Ishikawa (cell line): ENCODE measurements around the gene ADIPOR1.

Experiments
- CEBPB ChIP-seq: IDR thresholded peaks from 2 replicates; pipeline ENCODE4 v1.6.1; 2012
- CREB1 ChIP-seq: IDR thresholded peaks from 2 replicates; pipeline ENCODE4 v1.6.1; 2012; ENCODE audit warnings: low read depth
- EGR1 ChIP-seq: IDR thresholded peaks from 2 replicates; pipeline ENCODE4 v1.6.1; 2012
- EP300 ChIP-seq: IDR thresholded peaks from 2 replicates; pipeline ENCODE4 v1.6.1; 2012; ENCODE audit warnings: borderline replicate concordance
- FOXM1 ChIP-seq: IDR thresholded peaks from 2 replicates; pipeline ENCODE4 v1.6.1; 2012; ENCODE audit warnings: low read depth, borderline replicate concordance
- NFIC ChIP-seq: IDR thresholded peaks from 2 replicates; pipeline ENCODE4 v1.6.1; 2012
- RAD21 ChIP-seq: IDR thresholded peaks from 2 replicates; pipeline ENCODE4 v1.6.1; 2012; ENCODE audit warnings: low read depth
- TAF1 ChIP-seq: IDR thresholded peaks from 2 replicates; pipeline ENCODE4 v1.6.1; 2012; ENCODE audit warnings: low read depth, mild to moderate bottlenecking
- TCF12 ChIP-seq: IDR thresholded peaks from 2 replicates; pipeline ENCODE4 v1.6.1; 2012; ENCODE audit warnings: low read depth
- TEAD4 ChIP-seq: IDR thresholded peaks from 2 replicates; pipeline ENCODE4 v1.6.1; 2012
- YY1 ChIP-seq: IDR thresholded peaks from 2 replicates; pipeline ENCODE4 v1.6.1; 2012; ENCODE audit warnings: low read depth
- ZBTB7A ChIP-seq: IDR thresholded peaks from 2 replicates; pipeline ENCODE4 v1.6.1; 2012; ENCODE audit warnings: low read depth
- TF ChIP-seq, protein P1 (sequence below): IDR thresholded peaks from 2 replicates; pipeline ENCODE4 v1.6.1; 2012
- TF ChIP-seq, protein P2 (sequence below): IDR thresholded peaks from 2 replicates; pipeline ENCODE4 v1.6.1; 2012; ENCODE audit warnings: low read depth, mild to moderate bottlenecking
- TF ChIP-seq, protein P3 (sequence below): IDR thresholded peaks from 2 replicates; pipeline ENCODE4 v1.6.1; 2012

Gene ADIPOR1

DNA sequence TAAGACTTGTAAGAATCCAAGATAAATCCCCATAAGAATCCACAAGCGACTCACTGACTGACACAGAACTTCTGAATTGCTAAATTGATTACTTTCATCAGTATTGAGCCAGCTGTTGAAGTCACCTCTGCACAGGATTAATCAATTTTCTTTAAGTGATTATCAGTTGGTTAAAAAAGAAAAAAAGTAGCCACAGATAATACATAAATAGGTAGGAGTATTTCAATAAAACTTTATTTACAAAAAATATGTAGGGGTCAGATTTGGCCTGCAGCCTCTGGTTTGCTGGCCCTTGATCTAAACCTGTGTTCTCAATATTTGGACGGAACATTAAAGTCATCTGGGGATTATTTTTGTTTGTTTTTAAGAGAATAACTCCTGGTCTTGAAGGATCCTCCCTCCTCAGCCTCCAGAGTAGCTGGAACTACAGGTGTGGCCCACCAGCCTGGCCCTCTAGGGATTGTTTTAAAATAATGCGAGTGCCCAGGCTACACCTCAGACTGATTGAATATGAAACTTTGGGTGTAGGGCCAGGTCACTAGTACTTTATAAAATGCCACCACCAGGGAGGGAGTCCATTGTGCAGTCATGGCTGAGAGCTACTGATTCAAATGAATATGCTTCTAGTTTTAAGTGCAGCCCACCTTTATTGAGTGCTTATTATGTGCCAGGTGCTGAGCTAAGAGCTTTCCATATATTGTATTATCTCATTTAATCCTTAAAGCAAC lies 42.3 kb upstream of the ADIPOR1 start:
- no peak for TF ChIP-seq TCF12
- TF ChIP-seq EP300 = no peak
- no peak for TF ChIP-seq CREB1
- TF ChIP-seq TEAD4 = no peak
- no peak for TF ChIP-seq NFIC
- TF ChIP-seq, protein P1, sequence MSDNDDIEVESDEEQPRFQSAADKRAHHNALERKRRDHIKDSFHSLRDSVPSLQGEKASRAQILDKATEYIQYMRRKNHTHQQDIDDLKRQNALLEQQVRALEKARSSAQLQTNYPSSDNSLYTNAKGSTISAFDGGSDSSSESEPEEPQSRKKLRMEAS = no peak
- no peak for TF ChIP-seq CEBPB
- TF ChIP-seq, protein P2, sequence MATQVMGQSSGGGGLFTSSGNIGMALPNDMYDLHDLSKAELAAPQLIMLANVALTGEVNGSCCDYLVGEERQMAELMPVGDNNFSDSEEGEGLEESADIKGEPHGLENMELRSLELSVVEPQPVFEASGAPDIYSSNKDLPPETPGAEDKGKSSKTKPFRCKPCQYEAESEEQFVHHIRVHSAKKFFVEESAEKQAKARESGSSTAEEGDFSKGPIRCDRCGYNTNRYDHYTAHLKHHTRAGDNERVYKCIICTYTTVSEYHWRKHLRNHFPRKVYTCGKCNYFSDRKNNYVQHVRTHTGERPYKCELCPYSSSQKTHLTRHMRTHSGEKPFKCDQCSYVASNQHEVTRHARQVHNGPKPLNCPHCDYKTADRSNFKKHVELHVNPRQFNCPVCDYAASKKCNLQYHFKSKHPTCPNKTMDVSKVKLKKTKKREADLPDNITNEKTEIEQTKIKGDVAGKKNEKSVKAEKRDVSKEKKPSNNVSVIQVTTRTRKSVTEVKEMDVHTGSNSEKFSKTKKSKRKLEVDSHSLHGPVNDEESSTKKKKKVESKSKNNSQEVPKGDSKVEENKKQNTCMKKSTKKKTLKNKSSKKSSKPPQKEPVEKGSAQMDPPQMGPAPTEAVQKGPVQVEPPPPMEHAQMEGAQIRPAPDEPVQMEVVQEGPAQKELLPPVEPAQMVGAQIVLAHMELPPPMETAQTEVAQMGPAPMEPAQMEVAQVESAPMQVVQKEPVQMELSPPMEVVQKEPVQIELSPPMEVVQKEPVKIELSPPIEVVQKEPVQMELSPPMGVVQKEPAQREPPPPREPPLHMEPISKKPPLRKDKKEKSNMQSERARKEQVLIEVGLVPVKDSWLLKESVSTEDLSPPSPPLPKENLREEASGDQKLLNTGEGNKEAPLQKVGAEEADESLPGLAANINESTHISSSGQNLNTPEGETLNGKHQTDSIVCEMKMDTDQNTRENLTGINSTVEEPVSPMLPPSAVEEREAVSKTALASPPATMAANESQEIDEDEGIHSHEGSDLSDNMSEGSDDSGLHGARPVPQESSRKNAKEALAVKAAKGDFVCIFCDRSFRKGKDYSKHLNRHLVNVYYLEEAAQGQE = no peak
- TF ChIP-seq, protein P3, sequence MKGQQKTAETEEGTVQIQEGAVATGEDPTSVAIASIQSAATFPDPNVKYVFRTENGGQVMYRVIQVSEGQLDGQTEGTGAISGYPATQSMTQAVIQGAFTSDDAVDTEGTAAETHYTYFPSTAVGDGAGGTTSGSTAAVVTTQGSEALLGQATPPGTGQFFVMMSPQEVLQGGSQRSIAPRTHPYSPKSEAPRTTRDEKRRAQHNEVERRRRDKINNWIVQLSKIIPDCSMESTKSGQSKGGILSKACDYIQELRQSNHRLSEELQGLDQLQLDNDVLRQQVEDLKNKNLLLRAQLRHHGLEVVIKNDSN = no peak
- TF ChIP-seq TAF1 = no peak
- no peak for TF ChIP-seq ZBTB7A
- no peak for TF ChIP-seq YY1
- no peak for TF ChIP-seq RAD21
- no peak for TF ChIP-seq FOXM1
- no peak for TF ChIP-seq EGR1

DNA sequence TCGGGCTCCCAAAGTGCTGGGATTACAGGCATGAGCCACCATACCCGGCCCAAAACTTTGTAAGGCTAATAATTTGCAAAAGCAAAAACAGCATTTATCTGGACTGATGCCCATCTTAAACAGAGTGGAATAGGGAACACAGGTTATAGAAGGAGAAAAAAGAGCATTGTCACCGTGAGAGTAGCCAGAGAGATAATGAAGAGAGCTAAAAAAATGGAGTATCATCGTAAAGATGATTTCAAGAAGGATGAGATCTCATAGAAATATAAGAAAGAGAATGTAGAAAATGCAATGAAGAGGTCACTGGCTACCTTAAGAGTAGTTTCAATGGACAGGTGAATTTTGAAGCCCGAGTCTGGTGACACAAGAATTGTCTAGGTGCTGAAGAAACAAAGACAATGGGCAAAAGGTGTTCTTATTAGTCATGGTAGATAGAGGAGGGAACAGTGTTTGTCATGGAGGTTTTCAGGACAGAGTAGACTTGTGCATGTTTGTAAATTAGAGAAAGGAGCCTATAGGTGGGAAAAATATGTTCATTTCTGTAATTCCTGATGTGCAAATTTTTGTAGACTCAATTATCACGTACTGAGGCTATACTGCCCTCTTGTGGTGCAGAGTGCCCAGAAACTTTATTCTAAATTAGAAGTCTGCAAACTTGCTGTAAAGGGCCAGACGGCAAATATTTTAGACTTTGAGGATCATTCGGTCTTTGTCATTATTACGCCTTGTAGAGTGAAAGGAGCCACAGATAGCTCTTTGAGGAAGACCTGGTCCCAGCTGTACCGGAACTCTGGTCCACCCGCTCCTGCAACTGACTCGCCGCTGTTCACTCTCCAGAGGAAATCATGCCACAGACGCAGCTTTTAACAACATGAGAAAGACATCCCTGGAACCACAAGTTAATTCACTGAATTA lies 41.0 kb upstream of the ADIPOR1 start:
- TF ChIP-seq RAD21 (peak; percentile 88), TCF12 (no peak), ZBTB7A (no peak), CEBPB (no peak), YY1 (no peak)

DNA sequence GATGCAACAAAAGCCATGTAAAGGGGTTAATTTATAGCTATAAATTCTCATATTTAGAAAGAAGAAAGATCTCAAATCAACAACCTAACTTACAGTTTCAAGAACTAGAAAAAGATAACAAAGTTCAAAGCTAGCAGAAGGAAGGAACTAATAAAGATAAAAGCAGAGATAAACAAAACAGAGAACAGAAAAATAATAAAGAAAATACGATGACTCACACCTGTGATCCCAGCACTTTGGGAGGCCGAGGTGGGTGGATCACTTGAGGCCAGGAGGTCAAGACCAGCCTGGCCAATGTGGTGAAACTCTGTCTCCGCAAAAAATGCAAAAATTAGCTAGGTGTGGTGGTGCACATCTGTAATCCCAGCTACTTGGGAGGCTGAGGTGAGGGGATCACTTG lies 36.6 kb upstream of the ADIPOR1 start:
- TF ChIP-seq FOXM1 = no peak
- TF ChIP-seq, protein P2 = no peak
- TF ChIP-seq CREB1 = no peak
- no peak for TF ChIP-seq RAD21
- TF ChIP-seq, protein P1 = no peak
- no peak for TF ChIP-seq NFIC
- no peak for TF ChIP-seq ZBTB7A
- no peak for TF ChIP-seq TAF1
- no peak for TF ChIP-seq TEAD4
- no peak for TF ChIP-seq EGR1
- TF ChIP-seq, protein P3 = no peak
- no peak for TF ChIP-seq TCF12
- TF ChIP-seq CEBPB = no peak
- TF ChIP-seq YY1 = no peak
- TF ChIP-seq EP300 = no peak

DNA sequence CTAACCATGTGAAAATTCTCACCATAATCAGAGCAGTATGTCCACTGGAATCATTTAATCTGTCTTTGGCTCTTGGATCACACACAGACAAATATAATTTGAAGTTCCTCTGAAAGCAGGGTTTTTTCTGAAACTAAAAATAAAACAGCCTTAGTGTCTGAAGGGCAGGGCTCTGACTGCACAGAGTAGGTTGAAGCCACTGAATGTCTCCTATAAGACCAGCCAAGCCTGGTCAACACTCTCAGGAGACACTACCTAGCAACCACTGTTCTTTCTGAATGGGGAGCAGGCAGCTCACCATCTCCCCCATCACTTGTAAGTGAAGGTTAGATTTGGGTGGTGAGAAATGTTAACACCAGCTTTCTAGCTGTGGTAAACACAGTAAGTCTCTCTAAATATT lies 33.0 kb upstream of the ADIPOR1 start:
- TF ChIP-seq YY1 (no peak), EP300 (no peak), TCF12 (no peak), CREB1 (no peak), CEBPB (no peak), FOXM1 (no peak), EGR1 (no peak), RAD21 (no peak), NFIC (no peak), ZBTB7A (no peak), TAF1 (no peak), TEAD4 (no peak)
- TF ChIP-seq, protein P3 = no peak
- TF ChIP-seq, protein P2 = no peak
- TF ChIP-seq, protein P1 = no peak
